H1 (cell line): ENCODE results near the gene RRAGB.
A peak's percentile ranks its signal among the peaks of the same experiment; 100 is the strongest.

Experiments used
- BCL11A ChIP-seq, 2 experiments: IDR thresholded peaks; one replicate each; pipeline ENCODE4 v1.6.1; 2011; ENCODE audit warnings: low read depth in 2 of 2, low read length in 2 of 2, mild to moderate bottlenecking in 2 of 2
- CTCF ChIP-seq, 3 experiments: IDR thresholded peaks; 1 replicate in 2 of 3; 2 replicates in 1 of 3; pipeline versions ENCODE4 v1.5.1 to v1.6.1; 2011; ENCODE audit warnings: low read length in 3 of 3, mild to moderate bottlenecking in 3 of 3, inconsistent platforms in 2 of 3, low read depth in 1 of 3, moderate library complexity in 1 of 3; ENCODE audit not compliant: insufficient read depth in 1 of 3; ENCODE audit errors: control extremely low read depth in 1 of 3
- E2F6 ChIP-seq: IDR thresholded peaks from 2 replicates; pipeline ENCODE4 v1.6.1; 2012; ENCODE audit warnings: inconsistent platforms
- EGR1 ChIP-seq: IDR thresholded peaks from 2 replicates; pipeline ENCODE4 v1.6.1; 2011; ENCODE audit warnings: low read depth, low read length, borderline replicate concordance
- JUN ChIP-seq: IDR thresholded peaks from 2 replicates; pipeline ENCODE4 v1.6.1; 2011; ENCODE audit warnings: low read depth, mild to moderate bottlenecking, improper control_type of control experiment, low read length
- NANOG ChIP-seq: IDR thresholded peaks from 2 replicates; pipeline ENCODE4 v1.6.1; 2011; ENCODE audit warnings: low read length, low read depth, mild to moderate bottlenecking, inconsistent platforms; ENCODE audit not compliant: insufficient read depth, poor library complexity, severe bottlenecking
- POLR2A ChIP-seq, 2 experiments: IDR thresholded peaks; 1 replicate in 1 of 2; 2 replicates in 1 of 2; pipeline ENCODE4 v1.6.1; 2011; ENCODE audit warnings: low read depth in 2 of 2, low read length in 2 of 2, mild to moderate bottlenecking in 2 of 2; ENCODE audit errors: control extremely low read depth in 1 of 2
- POLR2AphosphoS5 ChIP-seq: IDR thresholded peaks from 2 replicates; pipeline ENCODE4 v1.6.1; 2011; ENCODE audit warnings: low read depth, low read length
- RFX5 ChIP-seq: IDR thresholded peaks from 2 replicates; pipeline ENCODE4 v1.6.1; 2011; ENCODE audit warnings: low read depth, low read length, improper control_type of control experiment, borderline replicate concordance
- SP4 ChIP-seq: IDR thresholded peaks from 2 replicates; pipeline ENCODE4 v1.6.1; 2012; ENCODE audit warnings: low read length, inconsistent platforms
- ZNF274 ChIP-seq: IDR thresholded peaks from 2 replicates; pipeline ENCODE4 v1.7.0; 2012; ENCODE audit warnings: low read length, borderline replicate concordance; ENCODE audit errors: extremely low read depth

GRCh38 chrX:55801811-55802210, 84.3 kb downstream of the RRAGB start:
- no peak for TF ChIP-seq E2F6
- no peak for TF ChIP-seq NANOG
- TF ChIP-seq SP4, result no peak
- TF ChIP-seq POLR2AphosphoS5, result no peak
- TF ChIP-seq EGR1, result no peak
- TF ChIP-seq CTCF (IDR thresholded peaks at IDR 0.05; ENCODE audit: control extremely low read depth in 1 of 3, insufficient read depth in 1 of 3, low read depth in 1 of 3, low read length in 3 of 3), result peak in 1 of 3 experiments; percentile 9; a peak in 1 of 4 replicates
- no peak for TF ChIP-seq POLR2A (IDR thresholded peaks at IDR 0.05; ENCODE audit: control extremely low read depth in 1 of 2, low read depth in 2 of 2, low read length in 2 of 2)
- no peak for TF ChIP-seq RFX5
- TF ChIP-seq BCL11A (IDR thresholded peaks at IDR 0.05; ENCODE audit: low read depth in 2 of 2, low read length in 2 of 2), result no peak
- TF ChIP-seq JUN, result no peak
- TF ChIP-seq ZNF274, result no peak
